ENCODE data around the gene GNPNAT1. TPM values are rescaled to one million over a fixed set of nuclear protein-coding genes. Genes with fewer than 3 reads are reported as not detected.

The GNPNAT1 gene
- total and polyA plus RNA-seq, 2 of the 8 experiments (the other 6 are each of a cell fraction or from before 2014, with no cell fraction given) = 25.5 to 54.1 TPM

GRCh38 chr14:52729585-52729924, 61.9 kb downstream of the GNPNAT1 start:
- POLR2A ChIA-PET (ENCODE audit: partially characterized antibody) = interaction anchor here (1.1 to 3.1 kb wide), 6 partner anchors 12 to 618 kb away, joined by 3 to 12 read pairs (median 11); partner anchors contain the start of genes GNPNAT1 and PSMC6
- no peak overlapping the region for H3K27ac ChIP-seq (ENCODE audit: low read depth, low read length)

More at GRCh38 chr14:52729585-52729924, 61.9 kb downstream of the GNPNAT1 start:
- Histone ChIP-seq H4K8ac (ENCODE audit: extremely low read depth, insufficient read depth, low read length) (no peak overlapping the region), H4K20me1 (replicated peaks in 1 of 2; ENCODE audit: control insufficient read depth in 1 of 2, insufficient read depth in 2 of 2, low read length in 2 of 2) (peaks cover 0 to 2% of the 10 kb centered on the region in 2 experiments), H2AK5ac (ENCODE audit: low read depth, low read length) (no peak overlapping the region), H3K9ac (replicated peaks in 1 of 4; ENCODE audit: extremely low read depth in 1 of 4, low read depth in 3 of 4, low read length in 3 of 4) (no peak overlapping the region), H3K36me3 (ENCODE audit: control insufficient read depth in 2 of 4, insufficient read depth in 4 of 4, low read length in 3 of 4) (peaks cover 6 to 33% (median 14%) of the 10 kb centered on the region in 4 experiments), H2BK120ac (replicated peaks; ENCODE audit: low read depth, low read length) (no peak overlapping the region), H3K4me2 (ENCODE audit: insufficient read depth in 1 of 2, low read depth in 2 of 2, low read length in 2 of 2) (peak overlapping the region; percentile 38 to 62; a peak in 3 of 4 replicates), H4K91ac (replicated peaks; ENCODE audit: insufficient read length, low read length) (no peak overlapping the region), H3K18ac (ENCODE audit: extremely low read depth, low read length) (no peak overlapping the region), H3K4ac (replicated peaks; ENCODE audit: insufficient read length, low read depth, low read length) (no peak overlapping the region), H3K14ac (ENCODE audit: insufficient read length) (no peak overlapping the region), H3K4me3 (ENCODE audit: extremely low read depth in 1 of 4, insufficient read depth in 2 of 4, low read depth in 3 of 4, low read length in 4 of 4) (peak overlapping the region in 2 of 4 experiments; percentile 21 to 59; a peak in 5 of 8 replicates), H3K79me2 (ENCODE audit: control insufficient read depth in 1 of 2, insufficient read depth in 2 of 2, low read length in 2 of 2) (peaks cover 0 to 32% of the 10 kb centered on the region in 2 experiments; a peak in 2 of 4 replicates), H3K79me1 (ENCODE audit: low read depth, low read length) (no peaks in the 10 kb centered on the region), H3K9me3 (ENCODE audit: insufficient read depth in 2 of 2, low read depth in 1 of 2, low read length in 1 of 2) (no peaks in the 10 kb centered on the region), H2BK20ac (ENCODE audit: low read length) (no peak overlapping the region), H3K23me2 (ENCODE audit: low read depth, low read length) (no peaks in the 10 kb centered on the region), H3K56ac (replicated peaks; ENCODE audit: insufficient read length, low read depth, low read length) (no peak overlapping the region), H3K23ac (ENCODE audit: insufficient read length) (no peak overlapping the region), H2BK5ac (ENCODE audit: low read depth, low read length) (no peak overlapping the region), H3K27me3 (replicated peaks in 1 of 4; ENCODE audit: control insufficient read depth in 3 of 4, extremely low read depth in 1 of 4, insufficient read depth in 3 of 4, low read length in 3 of 4) (no peaks in the 10 kb centered on the region), H2BK15ac (ENCODE audit: low read length) (no peak overlapping the region), H4K5ac (ENCODE audit: insufficient read length, low read depth, low read length) (peak overlapping the region; percentile 52), H3K4me1 (replicated peaks in 1 of 4; ENCODE audit: control insufficient read depth in 3 of 4, insufficient read depth in 4 of 4, low read length in 3 of 4) (peaks cover 0 to 4% (median 3%) of the 10 kb centered on the region in 4 experiments; a peak in 4 of 7 replicates), H2AFZ (ENCODE audit: low read length) (no peak overlapping the region), H2BK12ac (ENCODE audit: low read depth, low read length) (no peak overlapping the region)
- 0 out of 2 replicates have a peak, but pooled peaks have one; percentile 47 for TF ChIP-seq BACH1 (IDR thresholded peaks at IDR 0.05; ENCODE audit: low read length)
- TF ChIP-seq SUZ12 (IDR thresholded peaks at IDR 0.05; ENCODE audit: low read length) = no peak
- FAIRE-seq = no peak
- WGBS, 2 experiments (ENCODE audit: extremely low coverage in 1 of 2, insufficient coverage in 1 of 2, insufficient read length in 1 of 2, insufficient replicate concordance in 2 of 2, low coverage in 1 of 2, low lambda C conversion rate in 2 of 2, missing lambda C conversion rate in 1 of 2) = 3% methylated on average over 6 of the region's 8 CpGs; no CpG with 5 or more reads in 1 of the 2 experiments
- CTCF ChIA-PET (ENCODE audit: partially characterized antibody) = interaction anchor here (1.2 kb wide), 1 partner anchor 20 kb away, joined by 5 read pairs; no protein-coding TSS in a partner anchor
- DNase-seq (ENCODE audit: low read depth in 1 of 2, low spot score in 2 of 2) = no peak

Data from H1 (cell line).